AG09309 (cell line): ENCODE results near the gene USP17L27.
"Not testable (repeated sequence)": the region's sequence is repeated elsewhere in the genome, so short reads cannot be mapped to it uniquely, and the experiment has no call there.

Experiments
- DNase-seq: peaks from one replicate; pipeline ENCODE4 v3.0.0-alpha.2; 2010; ENCODE audit warnings: low read depth
- H3K4me3 ChIP-seq: 2 replicates; pipeline ENCODE4 v1.5.1; 2011; ENCODE audit warnings: mild to moderate bottlenecking, low read depth, low read length, moderate library complexity; ENCODE audit not compliant: control insufficient read depth
- TF ChIP-seq, protein P1 (sequence below): IDR thresholded peaks from 2 replicates; pipeline ENCODE4 v1.5.1; 2011; ENCODE audit warnings: mild to moderate bottlenecking, low read depth, low read length, inconsistent platforms; ENCODE audit not compliant: insufficient read depth, control insufficient read depth; ENCODE audit errors: missing control alignments

USP17L27 gene, protein sequence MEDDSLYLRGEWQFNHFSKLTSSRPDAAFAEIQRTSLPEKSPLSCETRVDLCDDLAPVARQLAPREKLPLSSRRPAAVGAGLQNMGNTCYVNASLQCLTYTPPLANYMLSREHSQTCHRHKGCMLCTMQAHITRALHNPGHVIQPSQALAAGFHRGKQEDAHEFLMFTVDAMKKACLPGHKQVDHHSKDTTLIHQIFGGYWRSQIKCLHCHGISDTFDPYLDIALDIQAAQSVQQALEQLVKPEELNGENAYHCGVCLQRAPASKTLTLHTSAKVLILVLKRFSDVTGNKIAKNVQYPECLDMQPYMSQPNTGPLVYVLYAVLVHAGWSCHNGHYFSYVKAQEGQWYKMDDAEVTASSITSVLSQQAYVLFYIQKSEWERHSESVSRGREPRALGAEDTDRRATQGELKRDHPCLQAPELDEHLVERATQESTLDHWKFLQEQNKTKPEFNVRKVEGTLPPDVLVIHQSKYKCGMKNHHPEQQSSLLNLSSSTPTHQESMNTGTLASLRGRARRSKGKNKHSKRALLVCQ

DNA sequence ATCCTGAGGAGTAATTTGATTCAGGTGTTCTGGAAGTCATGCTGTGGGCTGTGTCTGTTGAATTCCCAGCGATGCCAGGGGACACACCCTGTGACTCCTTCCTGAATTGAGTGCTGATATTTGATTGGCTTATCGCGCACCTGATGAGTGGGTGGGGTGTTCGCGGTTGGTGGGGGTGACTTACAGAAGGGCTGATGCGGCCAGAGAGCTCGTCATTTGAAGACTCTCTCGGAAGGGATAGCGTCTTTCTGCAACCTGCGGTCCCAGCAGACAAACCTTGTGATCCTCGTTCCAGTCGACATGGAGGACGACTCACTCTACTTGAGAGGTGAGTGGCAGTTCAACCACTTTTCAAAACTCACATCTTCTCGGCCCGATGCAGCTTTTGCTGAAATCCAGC lies at the start of gene USP17L27:
TSS of gene USP17L27 (plus strand) at position 301 of the 400 bp plus-strand sequence. CDS start at position 301, 0 bp downstream.
- not testable (repeated sequence) for H3K4me3 ChIP-seq, DNase-seq

DNA sequence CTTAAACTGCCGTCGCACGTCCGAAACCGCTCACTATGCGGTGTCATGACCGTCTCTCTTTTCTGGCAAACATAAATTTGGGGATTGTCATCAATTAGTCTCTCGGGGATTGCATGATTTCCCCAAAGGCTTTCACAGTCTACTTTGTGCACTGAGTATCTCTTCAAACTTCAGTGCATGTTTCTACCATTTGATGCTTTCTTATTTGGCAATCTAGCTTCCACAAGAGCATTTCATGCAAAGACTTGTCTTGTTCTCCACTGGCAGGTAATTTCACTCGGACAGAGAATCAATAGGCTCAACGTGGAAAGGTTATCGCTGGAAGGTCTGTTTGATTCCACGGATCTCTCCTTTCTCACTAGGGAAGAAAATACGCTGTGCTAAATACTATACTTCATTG lies 19.8 kb upstream of the USP17L27 start:
- not testable (repeated sequence) for DNase-seq, H3K4me3 ChIP-seq

DNA sequence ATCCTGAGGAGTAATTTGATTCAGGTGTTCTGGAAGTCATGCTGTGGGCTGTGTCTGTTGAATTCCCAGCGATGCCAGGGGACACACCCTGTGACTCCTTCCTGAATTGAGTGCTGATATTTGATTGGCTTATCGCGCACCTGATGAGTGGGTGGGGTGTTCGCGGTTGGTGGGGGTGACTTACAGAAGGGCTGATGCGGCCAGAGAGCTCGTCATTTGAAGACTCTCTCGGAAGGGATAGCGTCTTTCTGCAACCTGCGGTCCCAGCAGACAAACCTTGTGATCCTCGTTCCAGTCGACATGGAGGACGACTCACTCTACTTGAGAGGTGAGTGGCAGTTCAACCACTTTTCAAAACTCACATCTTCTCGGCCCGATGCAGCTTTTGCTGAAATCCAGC lies 19.1 kb upstream of the USP17L27 start, which contains the start of gene USP17L24:
TSS of gene USP17L24 (plus strand) at position 301 of the 400 bp plus-strand sequence. CDS start at position 301, 0 bp downstream.
- not testable (repeated sequence) for DNase-seq, H3K4me3 ChIP-seq

DNA sequence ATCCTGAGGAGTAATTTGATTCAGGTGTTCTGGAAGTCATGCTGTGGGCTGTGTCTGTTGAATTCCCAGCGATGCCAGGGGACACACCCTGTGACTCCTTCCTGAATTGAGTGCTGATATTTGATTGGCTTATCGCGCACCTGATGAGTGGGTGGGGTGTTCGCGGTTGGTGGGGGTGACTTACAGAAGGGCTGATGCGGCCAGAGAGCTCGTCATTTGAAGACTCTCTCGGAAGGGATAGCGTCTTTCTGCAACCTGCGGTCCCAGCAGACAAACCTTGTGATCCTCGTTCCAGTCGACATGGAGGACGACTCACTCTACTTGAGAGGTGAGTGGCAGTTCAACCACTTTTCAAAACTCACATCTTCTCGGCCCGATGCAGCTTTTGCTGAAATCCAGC lies 14.3 kb upstream of the USP17L27 start, which contains the start of gene USP17L25:
TSS of gene USP17L25 (plus strand) at position 301 of the 400 bp plus-strand sequence. CDS start at position 301, 0 bp downstream.
- not testable (repeated sequence) for H3K4me3 ChIP-seq

DNA sequence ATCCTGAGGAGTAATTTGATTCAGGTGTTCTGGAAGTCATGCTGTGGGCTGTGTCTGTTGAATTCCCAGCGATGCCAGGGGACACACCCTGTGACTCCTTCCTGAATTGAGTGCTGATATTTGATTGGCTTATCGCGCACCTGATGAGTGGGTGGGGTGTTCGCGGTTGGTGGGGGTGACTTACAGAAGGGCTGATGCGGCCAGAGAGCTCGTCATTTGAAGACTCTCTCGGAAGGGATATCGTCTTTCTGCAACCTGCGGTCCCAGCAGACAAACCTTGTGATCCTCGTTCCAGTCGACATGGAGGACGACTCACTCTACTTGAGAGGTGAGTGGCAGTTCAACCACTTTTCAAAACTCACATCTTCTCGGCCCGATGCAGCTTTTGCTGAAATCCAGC lies 9.6 kb upstream of the USP17L27 start, which contains the start of gene USP17L26:
TSS of gene USP17L26 (plus strand) at position 301 of the 400 bp plus-strand sequence. CDS start at position 301, 0 bp downstream.
- DNase-seq, H3K4me3 ChIP-seq: not testable (repeated sequence)

More for the DNA sequence above, 14.3 kb upstream of the USP17L27 start, which contains the start of gene USP17L25:
- DNase-seq, result not testable (repeated sequence)

DNA sequence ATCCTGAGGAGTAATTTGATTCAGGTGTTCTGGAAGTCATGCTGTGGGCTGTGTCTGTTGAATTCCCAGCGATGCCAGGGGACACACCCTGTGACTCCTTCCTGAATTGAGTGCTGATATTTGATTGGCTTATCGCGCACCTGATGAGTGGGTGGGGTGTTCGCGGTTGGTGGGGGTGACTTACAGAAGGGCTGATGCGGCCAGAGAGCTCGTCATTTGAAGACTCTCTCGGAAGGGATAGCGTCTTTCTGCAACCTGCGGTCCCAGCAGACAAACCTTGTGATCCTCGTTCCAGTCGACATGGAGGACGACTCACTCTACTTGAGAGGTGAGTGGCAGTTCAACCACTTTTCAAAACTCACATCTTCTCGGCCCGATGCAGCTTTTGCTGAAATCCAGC lies 4.8 kb upstream of the USP17L27 start, which contains the start of gene USP17L5:
TSS of gene USP17L5 (plus strand) at position 301 of the 400 bp plus-strand sequence. CDS start at position 301, 0 bp downstream.
- DNase-seq, H3K4me3 ChIP-seq: not testable (repeated sequence)

DNA sequence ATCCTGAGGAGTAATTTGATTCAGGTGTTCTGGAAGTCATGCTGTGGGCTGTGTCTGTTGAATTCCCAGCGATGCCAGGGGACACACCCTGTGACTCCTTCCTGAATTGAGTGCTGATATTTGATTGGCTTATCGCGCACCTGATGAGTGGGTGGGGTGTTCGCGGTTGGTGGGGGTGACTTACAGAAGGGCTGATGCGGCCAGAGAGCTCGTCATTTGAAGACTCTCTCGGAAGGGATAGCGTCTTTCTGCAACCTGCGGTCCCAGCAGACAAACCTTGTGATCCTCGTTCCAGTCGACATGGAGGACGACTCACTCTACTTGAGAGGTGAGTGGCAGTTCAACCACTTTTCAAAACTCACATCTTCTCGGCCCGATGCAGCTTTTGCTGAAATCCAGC lies 4.6 kb downstream of the USP17L27 start, which contains the start of gene USP17L28:
TSS of gene USP17L28 (plus strand) at position 301 of the 400 bp plus-strand sequence. CDS start at position 301, 0 bp downstream.
- H3K4me3 ChIP-seq, DNase-seq: not testable (repeated sequence)

DNA sequence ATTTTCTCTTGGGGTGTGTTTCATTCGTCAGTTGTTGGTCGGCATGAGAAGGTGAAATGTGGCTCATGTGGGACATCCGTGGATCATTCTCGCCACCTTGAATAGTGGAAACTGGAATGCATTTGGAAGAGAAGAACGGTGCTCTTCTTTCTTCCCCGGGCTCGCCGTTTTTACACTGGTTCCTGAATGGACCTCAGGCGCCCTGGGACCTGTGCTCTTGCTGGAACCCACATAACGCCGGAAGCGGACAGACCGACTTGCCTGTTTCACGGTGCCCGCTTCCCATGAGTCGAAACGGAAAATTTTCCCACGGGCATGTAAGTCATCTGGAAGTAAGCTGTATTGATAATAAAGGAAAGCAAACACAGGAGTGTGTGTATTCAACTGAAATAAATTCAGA lies 6.9 kb downstream of the USP17L27 start:
- not testable (repeated sequence) for DNase-seq

DNA sequence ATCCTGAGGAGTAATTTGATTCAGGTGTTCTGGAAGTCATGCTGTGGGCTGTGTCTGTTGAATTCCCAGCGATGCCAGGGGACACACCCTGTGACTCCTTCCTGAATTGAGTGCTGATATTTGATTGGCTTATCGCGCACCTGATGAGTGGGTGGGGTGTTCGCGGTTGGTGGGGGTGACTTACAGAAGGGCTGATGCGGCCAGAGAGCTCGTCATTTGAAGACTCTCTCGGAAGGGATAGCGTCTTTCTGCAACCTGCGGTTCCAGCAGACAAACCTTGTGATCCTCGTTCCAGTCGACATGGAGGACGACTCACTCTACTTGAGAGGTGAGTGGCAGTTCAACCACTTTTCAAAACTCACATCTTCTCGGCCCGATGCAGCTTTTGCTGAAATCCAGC lies 9.4 kb downstream of the USP17L27 start, which contains the start of gene USP17L29:
TSS of gene USP17L29 (plus strand) at position 301 of the 400 bp plus-strand sequence. CDS start at position 301, 0 bp downstream.
- DNase-seq, H3K4me3 ChIP-seq: not testable (repeated sequence)

More for the DNA sequence above, 6.9 kb downstream of the USP17L27 start:
- H3K4me3 ChIP-seq, result not testable (repeated sequence)

DNA sequence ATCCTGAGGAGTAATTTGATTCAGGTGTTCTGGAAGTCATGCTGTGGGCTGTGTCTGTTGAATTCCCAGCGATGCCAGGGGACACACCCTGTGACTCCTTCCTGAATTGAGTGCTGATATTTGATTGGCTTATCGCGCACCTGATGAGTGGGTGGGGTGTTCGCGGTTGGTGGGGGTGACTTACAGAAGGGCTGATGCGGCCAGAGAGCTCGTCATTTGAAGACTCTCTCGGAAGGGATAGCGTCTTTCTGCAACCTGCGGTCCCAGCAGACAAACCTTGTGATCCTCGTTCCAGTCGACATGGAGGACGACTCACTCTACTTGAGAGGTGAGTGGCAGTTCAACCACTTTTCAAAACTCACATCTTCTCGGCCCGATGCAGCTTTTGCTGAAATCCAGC lies 18.9 kb downstream of the USP17L27 start, which contains the start of gene USP17L30:
TSS of gene USP17L30 (plus strand) at position 301 of the 400 bp plus-strand sequence. CDS start at position 301, 0 bp downstream.
- not testable (repeated sequence) for DNase-seq

DNA sequence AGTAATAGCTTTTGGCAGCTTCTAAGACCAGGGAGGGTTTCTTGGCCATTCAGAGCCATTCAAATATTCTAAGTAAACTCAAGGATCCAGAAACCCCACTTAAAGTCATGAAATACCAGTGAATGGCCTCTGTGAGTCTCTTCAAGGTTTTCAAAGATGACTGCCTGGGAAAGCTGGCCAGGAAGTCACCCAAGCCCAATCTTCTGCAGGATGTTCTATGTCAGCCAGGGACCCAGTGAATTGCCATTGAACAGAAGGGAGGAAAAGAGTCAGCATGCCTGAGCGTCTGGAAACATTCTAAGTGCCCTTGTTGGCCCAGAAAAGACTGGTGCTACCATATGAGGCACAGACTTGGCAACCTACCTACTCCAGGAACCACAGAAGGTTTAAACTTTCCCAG lies 35.9 kb downstream of the USP17L27 start:
- not testable (repeated sequence) for DNase-seq, H3K4me3 ChIP-seq

More for the DNA sequence above, 18.9 kb downstream of the USP17L27 start, which contains the start of gene USP17L30:
- not testable (repeated sequence) for H3K4me3 ChIP-seq

DNA sequence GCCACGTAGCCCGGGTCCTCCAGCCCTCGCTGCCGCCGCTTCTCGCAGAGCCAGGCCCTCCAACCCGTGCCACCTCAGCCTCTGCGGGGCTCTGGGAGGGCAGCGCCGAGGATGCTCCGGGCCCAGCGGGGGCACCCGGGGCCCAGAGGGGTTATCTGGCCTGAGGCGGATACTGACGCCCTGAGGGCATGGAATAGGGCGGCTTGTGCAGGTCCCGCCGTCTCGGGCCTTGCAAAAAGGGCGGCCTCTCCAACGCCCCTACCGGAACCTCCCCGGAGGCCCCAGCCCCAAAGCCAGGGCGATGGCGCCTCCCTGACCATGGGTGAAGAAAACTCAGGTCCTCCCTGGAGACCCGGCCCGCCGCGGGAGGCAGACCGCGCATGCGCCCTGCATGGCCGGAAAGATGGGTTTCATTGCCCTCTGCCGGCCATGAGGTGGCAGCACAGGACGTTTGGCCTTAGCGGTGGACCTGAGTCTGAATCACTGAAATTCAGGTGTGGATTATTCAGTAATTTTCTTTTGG lies 37.1 kb downstream of the USP17L27 start:
- DNase-seq, result not testable (repeated sequence)
- H3K4me3 ChIP-seq, result peak overlapping the region; percentile 31
- TF ChIP-seq, protein P1, sequence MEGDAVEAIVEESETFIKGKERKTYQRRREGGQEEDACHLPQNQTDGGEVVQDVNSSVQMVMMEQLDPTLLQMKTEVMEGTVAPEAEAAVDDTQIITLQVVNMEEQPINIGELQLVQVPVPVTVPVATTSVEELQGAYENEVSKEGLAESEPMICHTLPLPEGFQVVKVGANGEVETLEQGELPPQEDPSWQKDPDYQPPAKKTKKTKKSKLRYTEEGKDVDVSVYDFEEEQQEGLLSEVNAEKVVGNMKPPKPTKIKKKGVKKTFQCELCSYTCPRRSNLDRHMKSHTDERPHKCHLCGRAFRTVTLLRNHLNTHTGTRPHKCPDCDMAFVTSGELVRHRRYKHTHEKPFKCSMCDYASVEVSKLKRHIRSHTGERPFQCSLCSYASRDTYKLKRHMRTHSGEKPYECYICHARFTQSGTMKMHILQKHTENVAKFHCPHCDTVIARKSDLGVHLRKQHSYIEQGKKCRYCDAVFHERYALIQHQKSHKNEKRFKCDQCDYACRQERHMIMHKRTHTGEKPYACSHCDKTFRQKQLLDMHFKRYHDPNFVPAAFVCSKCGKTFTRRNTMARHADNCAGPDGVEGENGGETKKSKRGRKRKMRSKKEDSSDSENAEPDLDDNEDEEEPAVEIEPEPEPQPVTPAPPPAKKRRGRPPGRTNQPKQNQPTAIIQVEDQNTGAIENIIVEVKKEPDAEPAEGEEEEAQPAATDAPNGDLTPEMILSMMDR, result peak; percentile 11
